Measurements from ENCODE around the gene CDK14. TPM values are rescaled to one million over a fixed set of nuclear protein-coding genes. Genes with fewer than 3 reads are reported as not detected.

CDK14 gene
- total RNA-seq, 1 donor from 2014 or later = 52.3 TPM

- H3K9me3 Mint-ChIP-seq = no peaks in the 10 kb centered on the region
- Histone ChIP-seq H4K20me1 (ENCODE audit: low read depth) (no peaks in the 10 kb centered on the region), H3K4me2 (no peak overlapping the region), H3K27ac (no peak overlapping the region), H3K4me3 (no peak overlapping the region), H3K4me1 (peaks cover 32% of the 10 kb centered on the region), H3K9ac (no peak overlapping the region), H3F3A (ENCODE audit: low read depth) (peaks cover 2% of the 10 kb centered on the region), H2AFZ (replicated peaks) (no peak overlapping the region), H3K27me3 (no peaks in the 10 kb centered on the region), H3K9me3 (ENCODE audit: low read depth) (no peaks in the 10 kb centered on the region), H3K36me3 (no peaks in the 10 kb centered on the region), H3K79me2 (ENCODE audit: low read depth) (no peaks in the 10 kb centered on the region)
- no peak overlapping the region for H3K4me3 Mint-ChIP-seq
- H3K4me1 Mint-ChIP-seq = peaks cover 20% of the 10 kb centered on the region
- H3K27ac Mint-ChIP-seq = no peak overlapping the region
- DNase-seq (ENCODE audit: low spot score) = no peak
- no peaks in the 10 kb centered on the region for H3K27me3 Mint-ChIP-seq (ENCODE audit: insufficient read depth, low read depth)
- TF ChIP-seq EZH2 (IDR thresholded peaks at IDR 0.05) = no peak
- TF ChIP-seq EZH2phosphoT487 (IDR thresholded peaks at IDR 0.05) = no peak
- TF ChIP-seq CTCF (IDR thresholded peaks at IDR 0.05) = no peak
- H3K36me3 Mint-ChIP-seq = peaks cover 11% of the 10 kb centered on the region
Observed at GRCh38 chr7:90758933-90759562, 162.9 kb downstream of the CDK14 start.

GRCh38 chr7:90759710-90760109 lies 163.6 kb downstream of the CDK14 start:
- Histone ChIP-seq H3K9ac (no peak overlapping the region), H3K9me3 (ENCODE audit: low read depth) (no peaks in the 10 kb centered on the region), H3F3A (ENCODE audit: low read depth) (peaks cover 8% of the 10 kb centered on the region), H2AFZ (replicated peaks) (no peak overlapping the region), H3K27me3 (no peaks in the 10 kb centered on the region), H3K4me2 (no peak overlapping the region), H3K79me2 (ENCODE audit: low read depth) (no peaks in the 10 kb centered on the region), H3K4me1 (peaks cover 39% of the 10 kb centered on the region), H3K36me3 (no peaks in the 10 kb centered on the region), H3K4me3 (no peak overlapping the region), H4K20me1 (ENCODE audit: low read depth) (no peaks in the 10 kb centered on the region), H3K27ac (no peak overlapping the region)
- no peak for DNase-seq (ENCODE audit: low spot score)
- Mint-ChIP-seq H3K4me3 (no peak overlapping the region), H3K36me3 (peaks cover 11% of the 10 kb centered on the region), H3K9me3 (no peaks in the 10 kb centered on the region), H3K27ac (no peak overlapping the region), H3K27me3 (ENCODE audit: insufficient read depth, low read depth) (no peaks in the 10 kb centered on the region), H3K4me1 (peaks cover 16% of the 10 kb centered on the region)
- TF ChIP-seq EZH2phosphoT487 (IDR thresholded peaks at IDR 0.05) = no peak
- no peak for TF ChIP-seq CTCF (IDR thresholded peaks at IDR 0.05)
- TF ChIP-seq EZH2 (IDR thresholded peaks at IDR 0.05) = no peak

- H3K4me3 ChIP-seq = no peak overlapping the region
- TF ChIP-seq EZH2phosphoT487 (IDR thresholded peaks at IDR 0.05) = no peak
- TF ChIP-seq CTCF (IDR thresholded peaks at IDR 0.05) = no peak
- no peak for TF ChIP-seq EZH2 (IDR thresholded peaks at IDR 0.05)
- peaks cover 16% of the 10 kb centered on the region for H3F3A ChIP-seq (ENCODE audit: low read depth)
- H3K36me3 ChIP-seq = no peaks in the 10 kb centered on the region
- peak overlapping the region; percentile 2 for H3K4me2 ChIP-seq
- H3K9ac ChIP-seq = no peak overlapping the region
- peaks cover 17% of the 10 kb centered on the region for H3K4me1 Mint-ChIP-seq
- H3K4me1 ChIP-seq = peaks cover 51% of the 10 kb centered on the region
- H3K9me3 Mint-ChIP-seq = no peaks in the 10 kb centered on the region
- no peak for DNase-seq (ENCODE audit: low spot score)
- no peak overlapping the region for H2AFZ ChIP-seq (replicated peaks)
- H3K27ac Mint-ChIP-seq = no peak overlapping the region
- H3K27ac ChIP-seq = no peak overlapping the region
- H3K27me3 ChIP-seq = no peaks in the 10 kb centered on the region
- H3K36me3 Mint-ChIP-seq = peaks cover 11% of the 10 kb centered on the region
- no peaks in the 10 kb centered on the region for H4K20me1 ChIP-seq (ENCODE audit: low read depth)
- peaks cover 1% of the 10 kb centered on the region for H3K79me2 ChIP-seq (ENCODE audit: low read depth)
- H3K27me3 Mint-ChIP-seq (ENCODE audit: insufficient read depth, low read depth) = no peaks in the 10 kb centered on the region
- H3K4me3 Mint-ChIP-seq = no peak overlapping the region
- H3K9me3 ChIP-seq (ENCODE audit: low read depth) = no peaks in the 10 kb centered on the region
Observed at GRCh38 chr7:90760892-90761291, 164.8 kb downstream of the CDK14 start.
